ENCODE data around the gene PKIG. TPM values are rescaled to one million over a fixed set of nuclear protein-coding genes. Genes with fewer than 3 reads are reported as not detected.
A peak's percentile ranks its signal among the peaks of the same experiment; 100 is the strongest.

PKIG gene
- total and polyA plus RNA-seq, 9 of the 15 experiments (the other 6 are each of a cell fraction or from before 2014, with no cell fraction given): 0.13 to 7.0 (median 4.7) TPM

- peak; percentile 86 for TF ChIP-seq CEBPB (tag; IDR thresholded peaks at IDR 0.05)
- TF ChIP-seq TCF3 (CRISPR knock-in tag; IDR thresholded peaks at IDR 0.05): 0 out of 2 replicates have a peak, but pooled peaks have one; percentile 8
These were observed 28.1 kb downstream of the PKIG start (continued) for GRCh38 chr20:44610313-44610962.

GRCh38 chr20:44613575-44613974 is 31.2 kb downstream of the PKIG start:
- Histone ChIP-seq H4K20me1 (replicated peaks; ENCODE audit: control insufficient read depth, insufficient read depth, low read length) (no peaks in the 10 kb centered on the region), H3K9me1 (ENCODE audit: control insufficient read depth, insufficient read depth, low read length) (no peaks in the 10 kb centered on the region), H3K27me3 (ENCODE audit: control insufficient read depth in 2 of 2, insufficient read depth in 2 of 2, low read length in 2 of 2) (no peaks in the 10 kb centered on the region), H3K27ac (ENCODE audit: extremely low read depth, low read depth, low read length) (no peak overlapping the region), H3K79me2 (ENCODE audit: control insufficient read depth, insufficient read depth, low read length) (no peaks in the 10 kb centered on the region), H3K4me3 (no peak overlapping the region), H3K36me3 (ENCODE audit: control insufficient read depth, insufficient read depth, low read length) (no peaks in the 10 kb centered on the region), H3K4me2 (ENCODE audit: insufficient read depth, low read length) (no peak overlapping the region), H3K4me1 (replicated peaks in 1 of 2; ENCODE audit: control insufficient read depth in 2 of 2, insufficient read depth in 2 of 2, low read length in 2 of 2) (peaks cover 15 to 35% of the 10 kb centered on the region in 2 experiments; a peak in 4 of 5 replicates), H3K9ac (ENCODE audit: insufficient read depth in 1 of 2, low read depth in 2 of 2, low read length in 2 of 2) (no peak overlapping the region), H3K9me3 (replicated peaks; ENCODE audit: control insufficient read depth, insufficient read depth, low read depth, low read length) (no peaks in the 10 kb centered on the region), H2AFZ (ENCODE audit: low read depth, low read length) (no peak overlapping the region)
- intact Hi-C loops (cut with micrococcal nuclease): loop anchor here (5.0 kb wide), 2 partner anchors 91 to 396 kb away; partner anchors contain the start of gene SERINC3
- no peak for DNase-seq (ENCODE audit: extremely low read depth in 1 of 4, low spot score in 3 of 4)
- WGBS (ENCODE audit: insufficient coverage, low coverage, missing lambda C conversion rate): 57% methylated on average over 4 of the region's 5 CpGs
- no peak for FAIRE-seq
- in situ Hi-C loops (cut with MboI): no loop called here
- ATAC-seq: no peak
- BruUV-seq (replicated peaks): no TSS peak
- ChIA-PET CTCF (ENCODE audit: low intra/inter-chr PET ratio) (no interaction called here), POLR2A (no interaction called here)
- TF ChIP-seq MEIS2 (IDR thresholded peaks at IDR 0.05; ENCODE audit: partially characterized antibody): no peak
- TF ChIP-seq POLR3G (IDR thresholded peaks at IDR 0.05; ENCODE audit: extremely low read depth, insufficient read length, insufficient replicate concordance): no peak
- no peak for TF ChIP-seq MAZ (CRISPR knock-in tag; conservative IDR thresholded peaks at IDR 0.05 in 1 of 2, IDR thresholded peaks at IDR 0.05 in 1 of 2)
- no peak for TF ChIP-seq TCF7 (IDR thresholded peaks at IDR 0.05; ENCODE audit: borderline replicate concordance)
- TF ChIP-seq ZNF280B (CRISPR knock-in tag; IDR thresholded peaks at IDR 0.05): no peak
- TF ChIP-seq DMBX1 (CRISPR knock-in tag; IDR thresholded peaks at IDR 0.05; ENCODE audit: borderline replicate concordance): no peak
- no peak for TF ChIP-seq REST (IDR thresholded peaks at IDR 0.05; ENCODE audit: borderline replicate concordance)
- TF ChIP-seq REST (CRISPR knock-in tag; IDR thresholded peaks at IDR 0.05; ENCODE audit: low read depth): no peak
- TF ChIP-seq SRF (CRISPR knock-in tag; IDR thresholded peaks at IDR 0.05): no peak

All from K562 (cell line).